SK-N-MC (cell line): ENCODE data around the gene CLUH.

ENCODE experiments used
- EZH2 ChIP-seq: fragments of 200-600 bp; sonication (generic); IDR thresholded peaks from one replicate; pipeline ENCODE4 v1.6.1; 2017; ENCODE audit warnings: antibody characterized with exemption
- FOXP2 ChIP-seq: optimal IDR thresholded peaks from 2 replicates; pipeline ENCODE3; 2011; ENCODE audit warnings: mild to moderate bottlenecking, moderate library complexity; ENCODE audit not compliant: insufficient read depth; ENCODE audit errors: extremely low read length, control extremely low read depth
- POLR2AphosphoS5 ChIP-seq: IDR thresholded peaks from 2 replicates; pipeline ENCODE4 v1.6.1; 2012; ENCODE audit warnings: mild to moderate bottlenecking, low read depth, low read length, borderline replicate concordance

GRCh38 chr17:2695243-2695960 is 16.2 kb downstream of the CLUH start:
- no peak for TF ChIP-seq POLR2AphosphoS5
- TF ChIP-seq EZH2 = no peak
- no peak for TF ChIP-seq FOXP2
